Ovary (tissue), 3 donors: ENCODE results near the gene RSPH1.

Experiments used
- CTCF ChIP-seq, 3 donors: fragments of 450-650 bp in 2 of 3; fragments of 200-600 bp in 1 of 3; IDR thresholded peaks; one replicate each; pipeline versions ENCODE4 v1.5.1 to v1.8.0; 2016 to 2022; ENCODE audit warnings: antibody characterized with exemption in 3 of 3, mild to moderate bottlenecking in 1 of 3
- EP300 ChIP-seq: sonication (generic); formaldehyde crosslinking; IDR thresholded peaks from one replicate; pipeline ENCODE4 v1.6.1; 2017; ENCODE audit warnings: antibody characterized with exemption
- POLR2A ChIP-seq: fragments of 450-650 bp; IDR thresholded peaks from one replicate; pipeline ENCODE4 v1.6.1; 2017; ENCODE audit warnings: antibody characterized with exemption, mild to moderate bottlenecking, moderate library complexity
- donor health status: DM: no; HTN: no; CAD: no.

- TF ChIP-seq POLR2A (no peak), CTCF (IDR thresholded peaks at IDR 0.05) (no peak), EP300 (no peak)
Observed at GRCh38 chr21:42456457-42456856, 39.6 kb downstream of the RSPH1 start.
